Heart left ventricle (tissue), 13 donors: ENCODE results near the gene CRYGN.

Source experiments
- POLR2A ChIP-seq, 2 donors: fragments of 450-650 bp; IDR thresholded peaks; one replicate each; pipeline ENCODE4 v1.6.1; 2017; ENCODE audit warnings: antibody characterized with exemption in 2 of 2, mild to moderate bottlenecking in 2 of 2, moderate library complexity in 2 of 2
- TF ChIP-seq, protein P1 (sequence below), 12 donors: fragments of 200-600 bp; sonication (generic) in 4 of 12; IDR thresholded peaks; one replicate each; pipeline versions ENCODE4 v1.5.0 to v1.8.0; 2018 to 2022; ENCODE audit warnings: antibody characterized with exemption in 12 of 12, mild to moderate bottlenecking in 5 of 12
- donor health status: ischemic (EF 13 %, LVEDD 7.1; RV severe dilation, severe dysfunction).
- donor health status: DM: no; HTN: yes; CAD: no.
- donor health status: DM: no; HTN: no; CAD: no.
- donor health status: ischemic (EF 25% LVEDD 6.9; RV normal size, moderate dysfunction).
- donor health status: ischemic (EF 25% LVEDD 5.7; RV mildly dilated, moderate dysfunction).
- donor health status: ischemic (EF 35%, LVEDD 5.7; RV mildly dilated, moderate dysfunction).
- donor health status: nonischemic (EF 11% LVEDD 7.7; RV severe dilation, severe dysfunction).
- donor health status: DM: yes; HTN: yes; CAD: no.
- donor health status: PGD.
- donor health status: ischemic (EF 29% LVEDD 5.4; RV normal size, mild dysfunction).
- donor health status: nonischemic (EF 23%, LVEDD 6.1; RV moderate dilation, normal function).

GRCh38 chr7:151415375-151416105, 24.4 kb downstream of the CRYGN start:
- no peak for TF ChIP-seq POLR2A (IDR thresholded peaks at IDR 0.05)
- TF ChIP-seq, protein P1, sequence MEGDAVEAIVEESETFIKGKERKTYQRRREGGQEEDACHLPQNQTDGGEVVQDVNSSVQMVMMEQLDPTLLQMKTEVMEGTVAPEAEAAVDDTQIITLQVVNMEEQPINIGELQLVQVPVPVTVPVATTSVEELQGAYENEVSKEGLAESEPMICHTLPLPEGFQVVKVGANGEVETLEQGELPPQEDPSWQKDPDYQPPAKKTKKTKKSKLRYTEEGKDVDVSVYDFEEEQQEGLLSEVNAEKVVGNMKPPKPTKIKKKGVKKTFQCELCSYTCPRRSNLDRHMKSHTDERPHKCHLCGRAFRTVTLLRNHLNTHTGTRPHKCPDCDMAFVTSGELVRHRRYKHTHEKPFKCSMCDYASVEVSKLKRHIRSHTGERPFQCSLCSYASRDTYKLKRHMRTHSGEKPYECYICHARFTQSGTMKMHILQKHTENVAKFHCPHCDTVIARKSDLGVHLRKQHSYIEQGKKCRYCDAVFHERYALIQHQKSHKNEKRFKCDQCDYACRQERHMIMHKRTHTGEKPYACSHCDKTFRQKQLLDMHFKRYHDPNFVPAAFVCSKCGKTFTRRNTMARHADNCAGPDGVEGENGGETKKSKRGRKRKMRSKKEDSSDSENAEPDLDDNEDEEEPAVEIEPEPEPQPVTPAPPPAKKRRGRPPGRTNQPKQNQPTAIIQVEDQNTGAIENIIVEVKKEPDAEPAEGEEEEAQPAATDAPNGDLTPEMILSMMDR (IDR thresholded peaks at IDR 0.05), result no peak
